Liver (tissue), 3 donors: Measurements from ENCODE around the gene SHISA3.

Source experiments
- CTCF ChIP-seq: fragments of 150-350 bp; IDR thresholded peaks from 2 replicates; pipeline ENCODE4 v1.5.1; 2017; ENCODE audit warnings: improper control_type of control experiment, low read depth, low read length; ENCODE audit not compliant: missing input control
- EGR1 ChIP-seq, 2 donors: IDR thresholded peaks; 2 replicates each; pipeline ENCODE4 v1.6.1; 2016 to 2018; ENCODE audit warnings: antibody characterized with exemption in 2 of 2, low read depth in 2 of 2
- FOXA1 ChIP-seq: IDR thresholded peaks from 2 replicates; pipeline ENCODE4 v1.6.1; 2016; ENCODE audit warnings: antibody characterized with exemption
- HNF4G ChIP-seq: IDR thresholded peaks from 2 replicates; pipeline ENCODE4 v1.6.1; 2016; ENCODE audit warnings: antibody characterized with exemption
- JUND ChIP-seq, 2 donors: IDR thresholded peaks; 2 replicates each; pipeline ENCODE4 v1.6.1; 2016; ENCODE audit warnings: antibody characterized with exemption in 2 of 2
- MAX ChIP-seq: IDR thresholded peaks from 2 replicates; pipeline ENCODE4 v1.6.1; 2016; ENCODE audit warnings: antibody characterized with exemption
- RAD21 ChIP-seq, 2 donors: IDR thresholded peaks; 2 replicates each; pipeline ENCODE4 v1.6.1; 2016; ENCODE audit warnings: antibody characterized with exemption in 2 of 2, mild to moderate bottlenecking in 2 of 2
- REST ChIP-seq: IDR thresholded peaks from 2 replicates; pipeline ENCODE4 v1.6.1; 2016; ENCODE audit warnings: antibody characterized with exemption, mild to moderate bottlenecking
- RXRA ChIP-seq, 2 donors: IDR thresholded peaks; 2 replicates each; pipeline ENCODE4 v1.6.1; 2017 to 2018; ENCODE audit warnings: antibody characterized with exemption in 2 of 2, mild to moderate bottlenecking in 1 of 2
- SP1 ChIP-seq: IDR thresholded peaks from 2 replicates; pipeline ENCODE4 v1.6.1; 2018; ENCODE audit warnings: antibody characterized with exemption, mild to moderate bottlenecking
- TAF1 ChIP-seq: conservative IDR thresholded peaks from 2 replicates; pipeline ENCODE4 v1.6.1; 2016; ENCODE audit warnings: antibody characterized with exemption, mild to moderate bottlenecking
- YY1 ChIP-seq: IDR thresholded peaks from 2 replicates; pipeline ENCODE4 v1.6.1; 2016; ENCODE audit warnings: antibody characterized with exemption, mild to moderate bottlenecking
- ZBTB33 ChIP-seq: IDR thresholded peaks from 2 replicates; pipeline ENCODE4 v1.6.1; 2016; ENCODE audit warnings: antibody characterized with exemption
- donor health status: healthy.
- donor health status: healthy.

- TF ChIP-seq CTCF (no peak), YY1 (no peak), MAX (no peak), TAF1 (no peak), SP1 (no peak), HNF4G (no peak), REST (no peak), ZBTB33 (no peak), RAD21 (IDR thresholded peaks at IDR 0.05) (no peak), RXRA (IDR thresholded peaks at IDR 0.05) (no peak), JUND (IDR thresholded peaks at IDR 0.05) (no peak), EGR1 (IDR thresholded peaks at IDR 0.05; ENCODE audit: low read depth in 2 of 2) (no peak), FOXA1 (no peak)
Observed at GRCh38 chr4:42410446-42410845, 13.2 kb downstream of the SHISA3 start.
